GM21529 (cell line): Measurements from ENCODE around the gene RAVER2.
"Not testable (repeated sequence)": the region's sequence is repeated elsewhere in the genome, so short reads cannot be mapped to it uniquely, and the experiment has no call there.

Experiments used
- ATAC-seq: cut with Tn5 transposase; IDR thresholded peaks from one replicate; pipeline ENCODE4 v1.9.1; 2021; ENCODE audit not compliant: unreplicated experiment

The RAVER2 gene

GRCh38 chr1:64744492-64745180, at the start of gene RAVER2:
Gene RAVER2 (plus strand): TSS chr1:64745075. CDS start chr1:64745173, 98 bp downstream.
- ATAC-seq = peak; percentile 61

GRCh38 chr1:64696879-64697278, 48.0 kb upstream of the RAVER2 start:
- ATAC-seq = no peak

GRCh38 chr1:64699327-64699726, 45.5 kb upstream of the RAVER2 start:
- ATAC-seq = no peak

DNA sequence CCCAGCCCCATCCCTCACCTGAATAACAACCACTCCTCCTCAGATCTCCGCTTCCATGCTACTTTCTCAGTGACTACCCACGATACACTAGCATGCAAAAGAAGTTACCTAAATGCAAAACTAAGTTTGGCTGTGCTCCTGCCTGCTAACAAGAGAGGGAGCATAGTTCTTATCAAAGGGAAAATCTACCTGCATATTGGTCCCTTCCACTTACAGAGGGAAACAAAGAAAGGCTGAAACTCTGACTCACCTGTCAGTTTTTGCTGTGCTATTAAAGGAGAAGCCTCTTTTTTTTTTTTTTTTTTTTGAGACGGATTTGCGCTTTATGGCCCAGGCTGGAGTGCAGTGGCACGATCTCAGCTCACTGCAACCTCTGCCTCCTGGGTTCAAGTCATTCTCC, 43.8 kb upstream of the RAVER2 start:
- no peak for ATAC-seq

- no peak for ATAC-seq
Measured at GRCh38 chr1:64701886-64702285, 43.0 kb upstream of the RAVER2 start.

- not testable (repeated sequence) for ATAC-seq
Measured at GRCh38 chr1:64702670-64703069, 42.2 kb upstream of the RAVER2 start.

DNA sequence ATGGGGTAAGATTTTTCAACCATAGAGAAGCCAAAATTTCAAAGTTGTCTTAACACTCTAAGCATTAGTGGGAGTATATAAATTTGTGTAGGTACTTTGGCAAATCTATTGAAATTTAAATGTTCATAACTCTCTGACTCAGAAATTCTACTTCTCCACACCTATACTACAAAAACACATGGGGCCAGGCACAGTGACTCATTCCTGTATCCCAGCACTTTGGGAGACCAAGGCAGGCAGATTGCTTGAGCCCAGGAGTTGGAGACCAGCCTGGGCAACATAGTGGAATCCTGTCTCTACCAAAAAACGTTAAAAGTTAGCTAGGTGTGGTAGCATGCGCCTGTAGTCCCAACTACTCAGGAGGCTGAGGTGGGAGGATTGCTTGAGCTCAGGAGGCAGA, 41.3 kb upstream of the RAVER2 start:
- ATAC-seq = no peak

- ATAC-seq = no peak
Measured at GRCh38 chr1:64705591-64705990, 39.3 kb upstream of the RAVER2 start.

- ATAC-seq = no peak
Measured at GRCh38 chr1:64711266-64711665, 33.6 kb upstream of the RAVER2 start.

GRCh38 chr1:64712049-64712448, 32.8 kb upstream of the RAVER2 start:
- no peak for ATAC-seq

GRCh38 chr1:64715186-64715585, 29.7 kb upstream of the RAVER2 start:
- no peak for ATAC-seq

DNA sequence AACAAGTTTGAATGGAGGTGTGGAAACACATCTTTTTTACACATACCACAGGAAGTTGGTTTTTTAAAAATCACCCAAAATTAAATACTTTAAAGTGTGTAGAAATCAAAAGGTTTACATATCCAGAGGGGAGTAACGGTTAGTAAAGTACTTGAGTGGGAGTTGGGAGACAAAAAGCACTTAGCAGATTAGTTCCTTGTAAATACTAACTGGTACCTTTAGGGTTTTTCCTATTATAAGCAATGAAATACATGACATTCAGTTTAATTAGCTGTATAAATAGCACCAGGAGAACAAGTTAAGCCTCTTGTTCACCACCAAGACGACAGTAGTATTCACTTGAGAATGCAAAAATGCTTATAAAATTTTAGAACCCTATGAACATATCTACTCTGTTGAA, 23.7 kb upstream of the RAVER2 start:
- ATAC-seq = no peak

DNA sequence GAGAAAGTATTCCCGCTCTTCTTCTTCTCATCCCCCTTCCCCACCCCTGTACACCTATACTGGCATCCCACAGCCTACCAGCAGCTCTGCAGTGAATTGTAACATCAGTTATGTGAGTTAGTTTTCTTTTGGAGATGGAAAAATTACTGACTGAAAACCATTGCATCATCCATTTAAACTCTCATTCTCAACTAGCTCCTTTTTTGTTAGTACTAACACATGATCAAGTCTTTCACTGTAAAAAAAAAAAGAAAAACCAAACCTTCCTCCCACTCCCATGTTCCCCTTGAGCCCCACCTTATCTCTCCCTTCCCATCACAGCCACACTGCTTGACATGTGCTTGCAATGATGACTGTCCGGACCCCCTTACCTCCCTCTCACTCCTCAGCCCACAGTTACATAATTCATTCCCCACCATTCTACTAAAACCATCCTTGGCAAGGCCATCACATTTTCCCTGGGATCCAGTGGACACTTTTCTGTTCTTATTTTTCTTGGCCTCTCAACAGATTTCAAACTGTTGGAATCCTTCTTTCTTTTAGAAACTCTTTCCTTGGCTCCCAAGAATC, 23.2 kb upstream of the RAVER2 start:
- ATAC-seq = no peak

DNA sequence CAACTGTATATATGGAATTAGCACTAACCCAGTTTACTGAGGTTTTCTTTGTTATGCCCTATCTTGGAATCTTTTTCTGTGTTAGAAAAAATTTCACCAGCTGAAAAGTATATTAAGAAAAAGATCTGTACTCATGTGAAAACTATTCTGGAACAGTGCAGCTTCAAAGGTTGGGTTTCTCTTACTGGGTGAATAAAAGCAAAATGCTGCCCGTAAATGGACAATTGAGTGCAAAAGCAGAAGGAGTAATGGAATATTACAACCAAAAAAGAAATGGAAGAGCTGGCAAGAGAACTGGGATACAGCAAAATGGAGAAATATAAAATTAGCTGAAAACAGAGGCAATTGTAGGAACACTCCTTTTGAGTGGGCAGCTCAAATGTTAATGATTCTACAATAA, 17.0 kb upstream of the RAVER2 start:
- no peak for ATAC-seq

DNA sequence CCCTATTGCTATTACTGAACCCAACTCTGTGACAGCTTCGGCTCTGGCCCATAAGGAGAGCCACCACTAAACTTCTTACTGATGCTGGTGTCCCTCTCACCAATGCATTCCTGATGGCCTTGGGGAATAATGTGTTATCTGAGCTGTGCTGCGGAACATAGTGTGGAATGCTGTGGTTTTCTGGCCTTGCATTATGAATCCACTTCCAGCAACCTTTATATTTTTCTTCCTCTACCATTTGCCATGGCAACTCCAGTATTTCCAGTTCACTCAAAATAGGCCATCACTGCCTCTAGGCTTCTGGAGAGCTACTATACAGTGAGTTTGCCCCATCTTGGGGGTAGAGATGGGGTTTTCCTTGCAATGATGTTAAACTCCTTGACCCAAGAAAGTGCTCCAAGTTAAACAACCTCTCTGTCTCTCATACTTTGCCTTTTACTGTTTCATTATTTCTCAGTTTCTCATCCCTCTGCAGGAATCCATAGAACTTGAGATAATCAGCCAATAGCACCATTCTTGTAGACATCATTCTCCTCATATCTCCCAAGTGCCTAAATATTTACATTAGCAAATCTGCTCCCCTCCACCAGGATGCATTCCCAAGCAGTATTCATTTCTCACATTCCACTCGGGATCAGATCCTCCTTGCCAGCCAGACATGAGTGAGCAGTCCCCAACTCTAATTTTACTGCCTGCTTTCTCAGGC, 11.1 kb upstream of the RAVER2 start:
- ATAC-seq = no peak

- no peak for ATAC-seq
Measured at GRCh38 chr1:64734287-64734652, 10.6 kb upstream of the RAVER2 start.

- ATAC-seq = not testable (repeated sequence)
Measured at GRCh38 chr1:64740687-64741086, 4.2 kb upstream of the RAVER2 start.

- ATAC-seq = no peak
Measured at GRCh38 chr1:64743954-64744491, 852 bp upstream of the RAVER2 start.

DNA sequence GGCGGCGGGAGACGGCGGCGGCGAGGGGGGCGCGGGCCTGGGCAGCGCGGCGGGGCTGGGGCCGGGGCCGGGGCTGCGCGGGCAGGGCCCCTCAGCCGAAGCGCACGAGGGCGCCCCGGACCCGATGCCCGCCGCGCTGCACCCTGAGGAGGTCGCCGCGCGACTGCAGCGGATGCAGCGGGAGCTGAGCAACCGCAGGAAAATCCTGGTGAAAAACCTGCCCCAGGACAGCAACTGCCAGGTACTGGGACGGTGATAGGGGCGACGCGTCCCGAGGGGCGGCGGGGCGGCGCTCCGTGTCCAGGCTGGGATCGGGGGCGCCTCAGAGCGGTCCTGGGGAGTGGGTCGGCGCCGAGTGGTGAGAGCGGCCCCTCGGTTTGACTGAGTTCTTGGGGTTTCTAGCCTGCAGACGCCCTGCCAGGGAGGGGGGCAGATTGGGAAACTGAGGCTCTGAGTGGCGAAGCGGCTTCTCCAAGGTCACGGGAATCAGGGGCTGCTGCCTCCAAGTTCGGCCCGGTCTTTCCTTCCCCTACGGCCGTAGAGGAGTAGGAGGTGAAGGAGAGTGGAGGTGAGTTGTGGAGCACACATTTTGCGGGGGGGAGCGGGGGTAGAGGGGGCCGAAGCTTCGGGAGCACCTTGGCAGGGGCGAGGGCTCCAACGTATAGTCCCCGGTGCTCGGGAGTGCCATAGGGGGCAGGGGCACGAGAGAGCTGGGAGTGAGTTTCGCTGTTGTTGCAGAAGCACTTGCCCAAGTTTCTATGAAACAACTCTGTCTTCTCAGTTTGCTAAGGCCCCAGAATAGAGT, 508 bp downstream of the RAVER2 start:
- ATAC-seq = peak; percentile 26

DNA sequence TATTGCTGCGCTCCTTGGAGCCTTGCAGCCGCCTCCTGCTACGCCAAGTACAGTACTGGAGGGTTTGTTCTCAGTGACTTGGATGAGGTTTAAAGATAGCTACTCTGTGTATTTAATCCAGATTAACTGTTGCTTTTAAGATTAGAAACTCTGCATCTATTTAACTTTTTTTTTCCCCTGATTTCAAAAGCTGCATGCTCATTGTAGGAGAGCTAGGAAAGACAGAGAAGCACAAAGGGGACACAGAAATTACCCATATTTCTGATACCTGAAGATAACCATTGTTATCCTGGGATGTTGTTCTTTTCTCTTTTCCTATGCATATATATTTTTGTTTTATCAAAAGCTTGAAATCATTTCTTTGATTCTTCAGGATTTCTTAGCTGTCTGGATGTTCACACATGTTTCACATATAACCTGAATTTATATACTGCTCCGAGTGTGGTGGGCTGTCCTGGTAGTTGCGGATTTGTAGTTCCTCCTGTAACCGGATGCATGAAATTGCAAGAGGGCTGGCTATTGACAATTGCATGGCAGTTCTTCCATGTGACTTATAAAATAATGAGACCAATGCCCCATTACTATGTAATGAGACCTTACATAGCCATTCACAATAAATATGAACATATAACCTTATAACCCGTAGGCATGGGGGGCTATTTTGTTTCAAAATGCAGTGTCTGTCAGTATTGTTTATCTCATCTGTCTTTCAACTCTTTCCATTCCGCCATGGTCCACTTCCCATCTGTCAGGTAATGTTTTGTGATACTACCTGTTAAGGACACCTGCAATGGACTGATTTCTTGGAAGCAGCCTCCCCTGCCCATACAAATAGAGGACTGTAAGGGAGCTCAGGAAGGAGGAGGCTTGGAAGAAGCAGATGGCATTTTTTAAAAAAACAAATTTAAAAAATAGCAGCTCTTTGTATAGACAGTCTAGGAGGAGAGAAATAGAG, 1.4 kb downstream of the RAVER2 start:
- ATAC-seq = no peak
